Right ventricle myocardium superior (tissue), 1 donor: Measurements from ENCODE around the gene ZNF710. TPM values are rescaled to one million over a fixed set of nuclear protein-coding genes. Genes with fewer than 3 reads are reported as not detected.

Source experiments
- ATAC-seq: fragments of 200-7000 bp; cut with Tn5 transposase; one replicate; pipeline ENCODE4 v1.9.1; 2020; ENCODE audit warnings: mild to moderate bottlenecking; ENCODE audit not compliant: poor library complexity
- DNase-seq: peaks from one replicate; pipeline ENCODE4 v3.0.0-alpha.2; 2020
- intact Hi-C: fragments of 100-400 bp; cut with DNase I; formaldehyde crosslinking; loops from one replicate; pipeline ENCODE4 v1.11.2; 2022
- total RNA-seq: library from RNA; stranded (reverse); fragmentation: NEBNext Ultra II Directional; extraction: Animal tissue kit (Norgen Biotek cat#: 25700); gene quantifications from one replicate; pipeline ENCODE4 v1.2.1, GENCODE V29; 2021
- donor health status: DM: no; HTN: yes; CAD: no; lungs with severe emphysema.

The ZNF710 gene
- total RNA-seq, 1 donor from 2014 or later: 4.9 TPM

GRCh38 chr15:90083954-90084607 lies 83.0 kb downstream of the ZNF710 start:
- intact Hi-C loops: no loop called here
- ATAC-seq: no peak

GRCh38 chr15:90084876-90085423 lies 83.8 kb downstream of the ZNF710 start:
- ATAC-seq: no peak
- no peak for DNase-seq
- intact Hi-C loops: loop anchor here (5.0 kb wide), 1 partner anchor 343 kb away; no protein-coding TSS in a partner anchor

More at GRCh38 chr15:90083954-90084607, 83.0 kb downstream of the ZNF710 start:
- no peak for DNase-seq

- intact Hi-C loops: loop anchor here (5.0 kb wide), 1 partner anchor 343 kb away; no protein-coding TSS in a partner anchor
- ATAC-seq: no peak
- DNase-seq: no peak
These were observed 84.4 kb downstream of the ZNF710 start for GRCh38 chr15:90085565-90085964.

- ATAC-seq: no peak
- peak; percentile 57 for DNase-seq
- intact Hi-C loops: loop anchor here (5.0 kb wide), 1 partner anchor 345 kb away; no protein-coding TSS in a partner anchor
These were observed 85.7 kb downstream of the ZNF710 start for GRCh38 chr15:90086868-90087268.

- intact Hi-C loops: loop anchor here (5.0 kb wide), 1 partner anchor 345 kb away; no protein-coding TSS in a partner anchor
- DNase-seq (peak; percentile 44), ATAC-seq (peak; percentile 8)
These were observed 86.5 kb downstream of the ZNF710 start for GRCh38 chr15:90087454-90088154.

- no peak for ATAC-seq
- DNase-seq: peak; percentile 14
- intact Hi-C loops: no loop called here
These were observed 89.2 kb downstream of the ZNF710 start for GRCh38 chr15:90090226-90090848.

GRCh38 chr15:90091156-90091931 lies 90.2 kb downstream of the ZNF710 start:
- ATAC-seq: no peak
- intact Hi-C loops: no loop called here
- DNase-seq: peak; percentile 25

- ATAC-seq: peak; percentile 11
- intact Hi-C loops: no loop called here
- no peak for DNase-seq
These were observed 94.4 kb downstream of the ZNF710 start for GRCh38 chr15:90095521-90095959.

- no peak for ATAC-seq
- no peak for DNase-seq
- intact Hi-C loops: no loop called here
These were observed 96.4 kb downstream of the ZNF710 start for GRCh38 chr15:90097475-90097874.

GRCh38 chr15:90099072-90099867 lies 98.1 kb downstream of the ZNF710 start:
- intact Hi-C loops: no loop called here
- DNase-seq (no peak), ATAC-seq (no peak)

- ATAC-seq: peak; percentile 11
- intact Hi-C loops: loop anchor here (5.0 kb wide), 1 partner anchor 132 kb away; the partner anchor contains the start of genes CIB1 and GDPGP1
- peak; percentile 68 for DNase-seq
These were observed 99.0 kb downstream of the ZNF710 start for GRCh38 chr15:90099868-90100831.

- ATAC-seq: peak; percentile 19
- intact Hi-C loops: loop anchor here (5.0 kb wide), 1 partner anchor 131 kb away; the partner anchor contains the start of genes CIB1 and GDPGP1
- DNase-seq: peak; percentile 79
These were observed 100.2 kb downstream of the ZNF710 start for GRCh38 chr15:90101130-90101968.

GRCh38 chr15:90101969-90102890 lies 101.1 kb downstream of the ZNF710 start, which contains the start of gene IDH2:
Gene IDH2, minus strand, starts transcription at chr15:90102468. Its CDS starts 78 bp downstream, at chr15:90102390.
- DNase-seq (peak; percentile 88), ATAC-seq (peak; percentile 83)
- intact Hi-C loops: loop anchor here (5.0 kb wide), 1 partner anchor 130 kb away; the partner anchor contains the start of genes CIB1 and GDPGP1

GRCh38 chr15:90103701-90104329 lies 102.7 kb downstream of the ZNF710 start:
- intact Hi-C loops: loop anchor here (5.0 kb wide), 1 partner anchor 128 kb away; the partner anchor contains the start of genes CIB1 and GDPGP1
- no peak for DNase-seq
- ATAC-seq: peak; percentile 39
